Measurements from ENCODE around the gene MAB21L4.

Gene MAB21L4

DNA sequence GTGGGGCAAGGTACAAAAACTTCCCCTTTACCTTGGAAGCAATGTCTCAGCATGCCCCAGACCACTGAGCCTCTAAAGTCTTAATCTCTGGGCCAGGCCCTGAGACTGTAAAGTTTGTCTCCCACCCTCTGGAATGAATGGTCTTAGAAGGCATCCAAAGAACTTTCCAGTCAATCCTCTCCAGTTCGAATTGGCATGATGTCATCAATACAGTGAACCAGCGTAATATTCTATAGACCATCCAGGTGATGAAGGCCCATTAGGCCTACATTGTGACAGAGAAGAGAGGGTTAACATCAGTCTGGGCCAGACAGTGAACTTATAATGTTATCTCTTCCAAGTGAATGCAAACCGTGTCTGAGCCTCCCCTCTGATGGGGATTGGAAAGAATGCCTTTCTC is 11.2 kb downstream of the MAB21L4 start:
- Histone ChIP-seq H3K9me3 (ENCODE audit: control insufficient read depth, insufficient read depth, low read depth, low read length) (no peaks in the 10 kb centered on the region), H3K27ac (ENCODE audit: extremely low read depth, low read depth, low read length) (no peak overlapping the region), H3K36me3 (ENCODE audit: control insufficient read depth in 2 of 2, insufficient read depth in 1 of 2, low read length in 2 of 2) (no peaks in the 10 kb centered on the region), H3K4me1 (ENCODE audit: control insufficient read depth, insufficient read depth, low read length) (no peaks in the 10 kb centered on the region), H3K4me3 (ENCODE audit: low read depth, low read length) (no peak overlapping the region)
- ChIA-PET CTCF (no interaction called here), POLR2A (no interaction called here)
- TF ChIP-seq ZNF157 (tag by site-specific recombination; IDR thresholded peaks at IDR 0.05) = peak; percentile 55
- TF ChIP-seq ZFHX2 (tag by site-specific recombination; conservative IDR thresholded peaks at IDR 0.05) = no peak

GRCh38 chr2:240884221-240884620 is 11.7 kb downstream of the MAB21L4 start:
- ChIA-PET CTCF (no interaction called here), POLR2A (no interaction called here)
- Histone ChIP-seq H3K36me3 (ENCODE audit: control insufficient read depth in 2 of 2, insufficient read depth in 1 of 2, low read length in 2 of 2) (no peaks in the 10 kb centered on the region), H3K4me3 (ENCODE audit: low read depth, low read length) (no peak overlapping the region), H3K27ac (ENCODE audit: extremely low read depth, low read depth, low read length) (no peak overlapping the region), H3K4me1 (ENCODE audit: control insufficient read depth, insufficient read depth, low read length) (no peaks in the 10 kb centered on the region), H3K9me3 (ENCODE audit: control insufficient read depth, insufficient read depth, low read depth, low read length) (no peaks in the 10 kb centered on the region)
- TF ChIP-seq MYNN (tag by site-specific recombination; IDR thresholded peaks at IDR 0.05; ENCODE audit: borderline replicate concordance) = no peak
- TF ChIP-seq PATZ1 (tag by site-specific recombination; IDR thresholded peaks at IDR 0.05) = no peak
- TF ChIP-seq, protein P1, sequence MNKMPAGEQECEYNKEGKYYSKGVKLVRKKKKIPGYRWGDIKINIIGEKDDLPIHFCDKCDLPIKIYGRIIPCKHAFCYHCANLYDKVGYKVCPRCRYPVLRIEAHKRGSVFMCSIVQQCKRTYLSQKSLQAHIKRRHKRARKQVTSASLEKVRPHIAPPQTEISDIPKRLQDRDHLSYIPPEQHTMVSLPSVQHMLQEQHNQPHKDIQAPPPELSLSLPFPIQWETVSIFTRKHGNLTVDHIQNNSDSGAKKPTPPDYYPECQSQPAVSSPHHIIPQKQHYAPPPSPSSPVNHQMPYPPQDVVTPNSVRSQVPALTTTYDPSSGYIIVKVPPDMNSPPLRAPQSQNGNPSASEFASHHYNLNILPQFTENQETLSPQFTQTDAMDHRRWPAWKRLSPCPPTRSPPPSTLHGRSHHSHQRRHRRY (tag by site-specific recombination; IDR thresholded peaks at IDR 0.05) = no peak
- TF ChIP-seq ZFP3 (tag by site-specific recombination; IDR thresholded peaks at IDR 0.05; ENCODE audit: low read depth) = no peak
- TF ChIP-seq, protein P2, sequence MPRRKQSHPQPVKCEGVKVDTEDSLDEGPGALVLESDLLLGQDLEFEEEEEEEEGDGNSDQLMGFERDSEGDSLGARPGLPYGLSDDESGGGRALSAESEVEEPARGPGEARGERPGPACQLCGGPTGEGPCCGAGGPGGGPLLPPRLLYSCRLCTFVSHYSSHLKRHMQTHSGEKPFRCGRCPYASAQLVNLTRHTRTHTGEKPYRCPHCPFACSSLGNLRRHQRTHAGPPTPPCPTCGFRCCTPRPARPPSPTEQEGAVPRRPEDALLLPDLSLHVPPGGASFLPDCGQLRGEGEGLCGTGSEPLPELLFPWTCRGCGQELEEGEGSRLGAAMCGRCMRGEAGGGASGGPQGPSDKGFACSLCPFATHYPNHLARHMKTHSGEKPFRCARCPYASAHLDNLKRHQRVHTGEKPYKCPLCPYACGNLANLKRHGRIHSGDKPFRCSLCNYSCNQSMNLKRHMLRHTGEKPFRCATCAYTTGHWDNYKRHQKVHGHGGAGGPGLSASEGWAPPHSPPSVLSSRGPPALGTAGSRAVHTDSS (tag by site-specific recombination; IDR thresholded peaks at IDR 0.05) = no peak
- no peak for TF ChIP-seq OSR2 (tag by site-specific recombination; IDR thresholded peaks at IDR 0.05)
- TF ChIP-seq, protein P3, sequence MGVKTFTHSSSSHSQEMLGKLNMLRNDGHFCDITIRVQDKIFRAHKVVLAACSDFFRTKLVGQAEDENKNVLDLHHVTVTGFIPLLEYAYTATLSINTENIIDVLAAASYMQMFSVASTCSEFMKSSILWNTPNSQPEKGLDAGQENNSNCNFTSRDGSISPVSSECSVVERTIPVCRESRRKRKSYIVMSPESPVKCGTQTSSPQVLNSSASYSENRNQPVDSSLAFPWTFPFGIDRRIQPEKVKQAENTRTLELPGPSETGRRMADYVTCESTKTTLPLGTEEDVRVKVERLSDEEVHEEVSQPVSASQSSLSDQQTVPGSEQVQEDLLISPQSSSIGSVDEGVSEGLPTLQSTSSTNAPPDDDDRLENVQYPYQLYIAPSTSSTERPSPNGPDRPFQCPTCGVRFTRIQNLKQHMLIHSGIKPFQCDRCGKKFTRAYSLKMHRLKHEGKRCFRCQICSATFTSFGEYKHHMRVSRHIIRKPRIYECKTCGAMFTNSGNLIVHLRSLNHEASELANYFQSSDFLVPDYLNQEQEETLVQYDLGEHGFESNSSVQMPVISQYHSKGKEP (tag by site-specific recombination; IDR thresholded peaks at IDR 0.05) = no peak
- TF ChIP-seq ZNF23 (tag by site-specific recombination; IDR thresholded peaks at IDR 0.05; ENCODE audit: borderline replicate concordance) = no peak
- TF ChIP-seq, protein P4, sequence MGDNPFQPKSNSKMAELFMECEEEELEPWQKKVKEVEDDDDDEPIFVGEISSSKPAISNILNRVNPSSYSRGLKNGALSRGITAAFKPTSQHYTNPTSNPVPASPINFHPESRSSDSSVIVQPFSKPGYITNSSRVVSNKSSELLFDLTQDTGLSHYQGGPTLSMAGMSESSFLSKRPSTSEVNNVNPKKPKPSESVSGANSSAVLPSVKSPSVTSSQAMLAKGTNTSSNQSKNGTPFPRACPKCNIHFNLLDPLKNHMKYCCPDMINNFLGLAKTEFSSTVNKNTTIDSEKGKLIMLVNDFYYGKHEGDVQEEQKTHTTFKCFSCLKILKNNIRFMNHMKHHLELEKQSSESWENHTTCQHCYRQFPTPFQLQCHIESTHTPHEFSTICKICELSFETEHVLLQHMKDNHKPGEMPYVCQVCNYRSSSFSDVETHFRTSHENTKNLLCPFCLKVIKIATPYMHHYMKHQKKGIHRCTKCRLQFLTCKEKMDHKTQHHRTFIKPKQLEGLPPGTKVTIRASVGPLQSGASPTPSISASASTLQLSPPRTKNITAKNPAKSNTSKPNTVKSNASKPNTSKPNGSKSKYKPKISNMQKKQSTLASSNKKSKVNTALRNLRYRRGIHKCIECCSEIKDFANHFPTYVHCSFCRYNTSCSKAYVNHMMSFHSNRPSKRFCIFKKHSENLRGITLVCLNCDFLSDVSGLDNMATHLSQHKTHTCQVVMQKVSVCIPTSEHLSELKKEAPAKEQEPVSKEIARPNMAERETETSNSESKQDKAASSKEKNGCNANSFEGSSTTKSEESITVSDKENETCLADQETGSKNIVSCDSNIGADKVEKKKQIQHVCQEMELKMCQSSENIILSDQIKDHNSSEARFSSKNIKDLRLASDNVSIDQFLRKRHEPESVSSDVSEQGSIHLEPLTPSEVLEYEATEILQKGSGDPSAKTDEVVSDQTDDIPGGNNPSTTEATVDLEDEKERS (tag by site-specific recombination; IDR thresholded peaks at IDR 0.05) = no peak
- no peak for TF ChIP-seq WT1 (tag by site-specific recombination; IDR thresholded peaks at IDR 0.05)
- TF ChIP-seq ZBTB20 (tag by site-specific recombination; IDR thresholded peaks at IDR 0.05) = no peak
